HG03354 (cell line): ENCODE measurements around the gene DDAH2.

Experiments used
- ATAC-seq: cut with Tn5 transposase; IDR thresholded peaks from one replicate; pipeline ENCODE4 v1.9.1; 2021; ENCODE audit warnings: mild to moderate bottlenecking; ENCODE audit not compliant: unreplicated experiment, poor library complexity, severe bottlenecking

The DDAH2 gene, protein sequence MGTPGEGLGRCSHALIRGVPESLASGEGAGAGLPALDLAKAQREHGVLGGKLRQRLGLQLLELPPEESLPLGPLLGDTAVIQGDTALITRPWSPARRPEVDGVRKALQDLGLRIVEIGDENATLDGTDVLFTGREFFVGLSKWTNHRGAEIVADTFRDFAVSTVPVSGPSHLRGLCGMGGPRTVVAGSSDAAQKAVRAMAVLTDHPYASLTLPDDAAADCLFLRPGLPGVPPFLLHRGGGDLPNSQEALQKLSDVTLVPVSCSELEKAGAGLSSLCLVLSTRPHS

DNA sequence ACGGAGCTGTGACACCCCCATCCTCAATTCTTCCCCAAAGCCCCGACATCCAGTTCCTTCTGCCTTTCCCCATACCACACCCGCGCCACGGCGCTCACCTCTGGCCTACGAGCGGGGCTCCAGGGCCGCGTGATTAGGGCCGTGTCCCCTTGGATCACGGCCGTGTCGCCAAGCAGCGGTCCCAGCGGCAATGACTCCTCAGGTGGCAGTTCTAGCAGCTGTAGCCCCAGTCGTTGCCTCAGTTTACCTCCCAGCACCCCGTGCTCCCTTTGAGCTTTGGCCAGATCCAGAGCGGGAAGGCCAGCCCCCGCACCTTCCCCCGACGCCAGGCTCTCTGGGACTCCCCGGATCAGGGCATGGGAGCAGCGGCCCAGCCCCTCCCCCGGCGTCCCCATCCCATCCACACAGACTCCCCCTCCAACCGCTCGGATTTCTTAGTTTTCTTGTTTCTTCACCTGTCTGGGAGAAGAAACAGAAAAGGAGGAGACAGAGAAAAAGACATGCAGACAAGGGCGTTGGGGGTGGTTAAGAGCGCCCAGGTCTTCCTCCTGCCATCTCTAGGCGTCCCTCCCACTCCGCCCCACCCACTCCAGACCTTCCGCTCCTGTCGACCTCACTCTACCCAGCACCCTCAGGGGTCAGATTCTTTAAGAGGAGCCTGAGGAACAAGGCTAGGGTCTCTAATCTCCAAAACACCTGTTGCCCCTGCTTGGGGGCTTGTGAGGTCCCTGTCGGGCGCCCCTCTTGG is at the start of gene DDAH2:
Gene DDAH2, minus strand, starts transcription at position 533 of the 748 bp plus-strand sequence. Its CDS starts 138 bp downstream, at position 395.
- ATAC-seq: no peak

DNA sequence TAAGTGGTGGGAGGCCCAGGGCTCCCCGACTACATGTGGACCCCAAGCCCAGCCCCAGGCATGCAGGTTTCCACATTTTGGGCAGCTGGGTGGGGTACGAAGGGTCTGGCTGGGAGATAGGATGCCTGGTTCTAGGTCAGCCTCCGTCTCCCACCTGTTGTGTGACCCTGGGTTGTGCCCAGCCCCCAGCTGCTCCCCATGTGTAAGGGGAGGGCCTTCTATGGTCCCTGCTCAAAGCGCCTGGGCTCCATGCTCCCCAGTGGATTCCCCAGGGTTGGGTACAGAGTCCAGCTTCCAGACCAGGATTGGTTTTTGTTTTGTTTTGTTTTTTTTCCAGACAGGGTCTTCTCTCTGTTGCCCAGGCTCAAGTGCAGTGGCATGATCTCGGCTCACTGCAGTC is 49.1 kb upstream of the DDAH2 start:
- no peak for ATAC-seq

DNA sequence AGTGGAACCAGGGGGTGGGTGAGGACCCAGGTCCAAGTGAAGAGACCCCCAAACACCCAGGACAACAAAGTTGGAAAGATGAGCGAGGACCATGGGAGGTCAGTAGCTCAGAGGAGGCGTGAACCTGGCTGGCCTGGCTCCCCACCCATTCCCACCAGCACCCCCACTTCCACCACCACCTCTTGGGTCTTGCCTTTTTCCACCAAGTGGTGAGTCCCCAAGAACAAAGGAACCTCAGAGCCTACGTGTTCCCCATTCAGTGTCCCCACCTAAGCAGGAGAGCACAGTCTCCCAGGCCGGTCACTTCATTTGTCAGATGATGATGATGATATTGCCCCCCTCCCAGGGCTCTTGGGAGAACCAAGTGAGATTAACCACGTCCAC is 48.6 kb upstream of the DDAH2 start:
- no peak for ATAC-seq

DNA sequence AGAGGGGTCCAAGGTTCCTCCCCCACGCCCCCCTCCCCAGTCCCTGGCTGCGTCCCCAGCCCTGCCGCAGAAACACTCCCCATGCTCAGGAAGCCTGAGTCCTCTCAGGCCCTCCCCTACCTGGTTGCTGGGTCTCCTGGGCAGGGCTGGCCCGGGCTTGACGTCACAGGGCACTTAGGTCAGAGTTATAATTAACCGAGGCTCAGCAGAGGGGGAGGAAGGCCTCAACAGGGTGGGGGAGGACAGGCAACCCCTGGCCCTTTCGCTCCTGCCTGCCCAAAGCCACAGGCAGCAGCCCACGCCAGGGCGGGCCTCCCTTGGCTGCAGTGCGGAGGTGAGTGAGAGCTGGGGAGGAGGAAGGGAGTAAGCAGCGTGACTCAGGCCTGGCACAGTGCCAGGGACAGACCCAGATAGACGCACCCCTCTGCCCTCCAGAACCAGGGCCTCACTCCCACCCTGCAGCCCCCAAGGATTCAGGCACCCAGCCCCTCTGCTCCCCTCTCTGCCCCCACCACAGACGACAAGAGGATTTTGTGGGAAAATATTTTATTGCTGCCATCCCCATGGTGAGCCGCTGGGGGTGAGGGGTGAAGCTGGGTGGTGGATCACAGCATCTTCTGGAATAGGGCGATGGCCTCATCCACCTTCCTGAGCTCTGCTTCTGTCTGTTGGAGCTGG is 48.0 kb upstream of the DDAH2 start, which contains the start of gene VWA7:
Gene VWA7, minus strand, starts transcription at position 340 of the 678 bp plus-strand sequence. CDS start 549 bp downstream, outside the sequence.
- peak; percentile 60 for ATAC-seq

DNA sequence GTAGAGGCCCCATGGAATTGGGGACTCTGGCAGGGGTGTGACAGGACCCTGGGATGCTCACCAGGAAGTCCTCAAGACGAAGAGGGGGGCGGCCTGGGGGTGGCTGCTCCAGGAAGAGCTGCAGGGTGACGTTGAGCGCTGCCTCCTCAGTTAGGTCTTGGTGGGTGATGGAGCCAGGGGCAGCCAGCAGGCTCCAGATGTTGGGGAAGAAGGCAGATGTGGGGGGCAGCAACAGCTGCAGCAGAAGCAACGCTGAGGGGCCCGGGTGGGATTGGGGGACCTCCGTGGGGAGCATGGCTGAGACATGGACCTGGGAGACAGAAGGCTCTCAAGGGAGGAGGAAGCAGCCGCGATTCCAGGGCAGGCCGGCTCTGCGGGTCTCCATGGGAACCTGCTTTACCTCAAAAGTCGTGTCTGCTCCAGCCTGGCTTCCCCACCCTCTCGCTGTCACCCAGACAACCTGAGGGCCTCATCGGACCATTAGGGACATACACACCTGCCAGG is 47.4 kb upstream of the DDAH2 start:
- no peak for ATAC-seq

DNA sequence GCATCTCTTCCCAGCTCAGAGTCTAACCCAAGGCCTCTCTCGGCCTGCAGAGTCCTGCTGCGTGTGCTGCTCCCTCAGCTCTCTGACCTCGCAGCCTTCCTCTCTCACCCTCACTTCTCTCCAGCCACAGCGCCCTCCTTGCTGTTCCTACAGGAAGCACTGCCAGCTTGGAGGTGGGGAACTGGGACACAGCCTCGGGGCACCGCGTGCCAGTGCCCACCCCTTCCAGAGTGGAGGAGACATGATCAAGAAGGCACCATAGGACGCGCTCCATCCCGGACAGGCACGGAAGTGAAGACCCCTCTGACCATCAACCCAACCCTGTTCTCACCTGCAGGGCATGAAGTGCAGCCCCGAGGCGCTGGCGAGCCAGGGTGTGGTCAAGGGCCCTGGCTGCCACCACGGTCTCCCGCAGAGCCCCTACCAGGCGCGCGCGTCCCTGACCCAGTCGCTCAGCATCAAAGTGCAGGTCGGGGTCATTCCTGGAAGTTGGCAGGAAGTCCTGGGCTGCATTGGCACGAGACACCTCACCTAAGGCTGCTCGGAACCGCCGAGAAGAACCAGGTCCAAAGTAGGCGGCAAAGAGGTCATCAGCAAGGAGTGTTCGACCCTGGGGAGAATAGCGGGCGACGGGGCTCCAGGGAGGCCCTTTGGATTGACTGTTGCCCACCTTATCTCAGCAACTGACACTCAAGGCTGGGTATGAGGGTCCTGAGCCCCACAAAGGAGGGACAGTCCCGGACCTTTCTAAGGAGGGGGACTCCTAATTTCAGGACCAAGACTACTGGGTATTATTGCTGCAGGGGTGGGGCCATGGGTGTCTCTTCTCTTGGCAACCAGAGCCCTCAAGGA is 46.8 kb upstream of the DDAH2 start:
- no peak for ATAC-seq

DNA sequence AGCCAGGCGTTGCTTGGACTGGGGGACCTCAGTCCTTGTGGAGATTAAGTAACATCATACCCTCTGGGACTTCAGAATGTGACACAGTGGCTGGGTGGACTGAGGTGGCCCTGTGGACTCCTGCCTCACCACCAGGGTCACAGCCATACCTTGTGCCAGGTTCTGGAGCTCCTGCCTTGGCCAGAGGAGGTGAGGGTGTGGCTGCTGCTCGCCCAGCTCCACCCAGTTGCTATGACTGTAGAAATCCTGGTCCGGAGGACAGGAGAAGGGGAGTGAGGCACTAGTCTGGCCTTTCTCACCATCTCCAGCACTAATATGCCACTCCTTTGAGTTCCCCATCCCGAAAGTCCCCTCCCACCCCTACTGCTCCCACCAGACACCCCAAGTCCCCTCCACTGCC is 46.1 kb upstream of the DDAH2 start:
- ATAC-seq: no peak

DNA sequence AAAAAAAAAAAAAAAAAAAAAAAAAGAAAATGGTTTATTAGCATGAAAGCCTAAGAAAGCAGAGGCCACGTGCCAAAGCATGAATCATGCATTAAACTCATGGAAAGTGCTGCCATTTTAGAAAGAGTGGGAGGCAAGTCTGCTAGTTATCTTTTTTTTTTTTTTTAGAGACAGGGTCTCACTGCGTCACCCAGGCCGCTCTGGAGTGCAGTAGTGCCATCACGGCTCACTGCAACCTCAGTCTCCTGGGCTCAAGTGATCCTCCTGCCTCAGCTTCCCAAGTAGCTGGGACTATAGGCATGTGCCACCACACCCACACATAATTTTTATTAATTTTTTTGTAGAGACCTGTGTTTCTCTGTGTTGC is 42.9 kb upstream of the DDAH2 start:
- no peak for ATAC-seq

DNA sequence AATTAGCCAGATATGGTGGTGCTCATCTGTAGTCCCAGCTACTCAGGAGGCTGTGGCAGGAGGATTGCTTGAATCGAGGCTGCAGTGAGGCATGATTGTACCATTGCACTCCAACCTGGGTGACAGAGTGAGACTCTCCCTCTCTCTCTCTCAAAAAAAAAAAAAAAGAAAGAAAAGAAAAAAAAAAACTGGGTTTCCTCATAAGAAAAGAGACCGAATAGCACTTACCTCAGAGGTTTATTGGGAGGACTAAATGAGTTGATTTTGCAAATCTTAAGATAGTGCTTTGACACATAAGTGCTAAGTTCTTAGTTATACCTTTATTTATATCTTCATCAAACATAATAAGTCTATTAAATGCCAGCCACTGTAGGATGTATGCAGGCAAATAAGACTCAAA is 41.8 kb upstream of the DDAH2 start:
- no peak for ATAC-seq

DNA sequence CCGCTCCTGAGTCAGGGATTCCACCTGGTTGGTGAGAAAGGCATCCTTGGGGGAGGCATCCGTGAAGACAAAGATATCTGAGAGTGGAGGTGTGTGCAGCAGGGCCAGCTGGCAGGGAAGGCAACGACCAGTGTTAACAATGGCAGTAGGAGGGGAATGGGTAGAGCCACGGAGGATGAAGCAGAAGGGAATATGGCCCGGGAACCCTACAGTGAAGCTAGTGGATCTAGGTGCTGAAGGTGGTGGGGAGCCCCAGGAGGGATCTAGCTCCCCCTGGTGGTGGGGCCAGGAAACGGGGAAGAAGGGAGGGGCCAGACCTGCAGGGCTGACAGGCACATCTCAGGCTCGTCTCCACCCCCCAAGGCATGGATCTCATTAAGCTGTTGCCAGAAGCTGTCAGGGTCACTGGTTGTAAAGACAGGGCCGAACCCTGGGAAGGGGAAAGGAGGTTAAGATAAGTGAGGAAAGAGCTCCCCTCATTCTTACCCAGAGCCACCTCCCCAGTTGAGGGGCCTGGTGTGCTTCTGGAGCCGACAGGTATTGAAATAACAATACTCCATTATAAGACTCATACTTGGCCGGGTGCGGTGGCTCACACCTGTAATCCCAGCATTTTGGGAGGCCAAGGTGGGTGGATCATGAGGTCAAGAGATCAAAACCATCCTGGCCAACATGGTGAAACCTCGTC is 40.7 kb upstream of the DDAH2 start:
- ATAC-seq: no peak

DNA sequence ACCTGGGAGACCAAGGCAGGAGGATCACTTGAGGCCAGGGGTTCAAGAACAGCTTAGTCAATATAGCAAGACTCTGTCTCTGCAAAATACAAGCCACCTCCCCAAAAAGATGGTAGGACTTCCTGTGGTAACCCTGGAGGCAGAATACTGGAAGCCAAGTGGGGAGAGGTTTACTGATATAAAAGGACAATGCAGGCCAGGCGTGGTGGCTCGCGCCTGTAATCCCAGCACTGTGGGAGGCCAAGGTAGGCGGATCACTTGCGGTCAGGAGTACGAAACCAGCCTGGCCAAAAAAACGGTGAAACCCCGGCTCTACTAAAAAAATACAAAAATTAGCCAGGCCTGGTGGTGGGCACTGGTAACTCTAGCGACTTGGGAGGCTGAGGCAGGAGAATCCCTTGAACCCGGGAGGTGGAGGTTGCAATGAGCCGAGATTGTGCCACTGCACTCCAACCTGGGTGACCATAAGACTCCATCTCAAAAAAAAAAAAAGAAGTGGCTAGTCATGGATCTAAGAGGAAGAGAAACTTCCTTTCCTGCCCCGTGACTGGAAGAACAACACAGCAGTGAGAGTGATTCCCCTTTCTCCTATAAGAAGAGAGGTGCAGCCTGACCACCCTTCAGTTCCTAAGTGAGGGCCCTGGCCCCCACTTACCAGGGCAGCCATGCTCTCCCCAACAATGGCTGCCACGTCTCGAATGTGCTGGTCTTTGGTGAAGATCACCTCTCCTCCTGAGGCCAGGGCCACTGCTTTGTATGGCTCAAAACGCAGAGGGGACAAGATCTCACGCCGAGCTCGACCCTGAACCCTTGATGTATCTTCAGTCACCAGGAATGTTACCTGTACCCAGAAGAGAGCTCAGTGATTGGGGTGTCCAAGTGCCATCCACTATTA is 39.5 kb upstream of the DDAH2 start:
- ATAC-seq: no peak

DNA sequence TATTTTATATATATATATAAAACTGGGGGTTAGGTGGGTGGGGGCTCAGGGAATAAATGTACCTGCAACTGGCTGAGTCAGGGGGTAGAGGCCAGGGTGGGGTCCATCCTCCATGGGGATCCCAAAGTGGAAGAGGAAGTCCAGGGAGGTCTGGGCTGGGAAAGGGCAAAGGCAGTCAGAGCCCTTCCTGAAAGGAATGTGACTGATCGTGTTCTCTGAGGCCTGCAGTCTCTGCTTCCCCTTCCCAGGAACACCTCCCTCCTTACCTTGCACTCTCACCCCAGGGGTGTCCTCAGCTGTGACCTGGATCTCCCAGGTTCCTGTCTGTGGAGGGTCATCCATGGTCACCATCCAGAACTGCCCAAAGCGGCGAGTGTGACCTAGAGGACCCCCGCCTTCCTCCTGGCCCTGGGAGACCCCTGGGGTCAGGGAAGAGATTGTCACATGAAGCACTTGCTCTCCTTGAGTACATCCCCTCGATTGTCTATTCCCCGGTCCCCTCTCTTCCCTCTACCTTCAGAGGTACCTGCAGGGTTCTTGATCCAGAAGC is 38.1 kb upstream of the DDAH2 start:
- no peak for ATAC-seq

DNA sequence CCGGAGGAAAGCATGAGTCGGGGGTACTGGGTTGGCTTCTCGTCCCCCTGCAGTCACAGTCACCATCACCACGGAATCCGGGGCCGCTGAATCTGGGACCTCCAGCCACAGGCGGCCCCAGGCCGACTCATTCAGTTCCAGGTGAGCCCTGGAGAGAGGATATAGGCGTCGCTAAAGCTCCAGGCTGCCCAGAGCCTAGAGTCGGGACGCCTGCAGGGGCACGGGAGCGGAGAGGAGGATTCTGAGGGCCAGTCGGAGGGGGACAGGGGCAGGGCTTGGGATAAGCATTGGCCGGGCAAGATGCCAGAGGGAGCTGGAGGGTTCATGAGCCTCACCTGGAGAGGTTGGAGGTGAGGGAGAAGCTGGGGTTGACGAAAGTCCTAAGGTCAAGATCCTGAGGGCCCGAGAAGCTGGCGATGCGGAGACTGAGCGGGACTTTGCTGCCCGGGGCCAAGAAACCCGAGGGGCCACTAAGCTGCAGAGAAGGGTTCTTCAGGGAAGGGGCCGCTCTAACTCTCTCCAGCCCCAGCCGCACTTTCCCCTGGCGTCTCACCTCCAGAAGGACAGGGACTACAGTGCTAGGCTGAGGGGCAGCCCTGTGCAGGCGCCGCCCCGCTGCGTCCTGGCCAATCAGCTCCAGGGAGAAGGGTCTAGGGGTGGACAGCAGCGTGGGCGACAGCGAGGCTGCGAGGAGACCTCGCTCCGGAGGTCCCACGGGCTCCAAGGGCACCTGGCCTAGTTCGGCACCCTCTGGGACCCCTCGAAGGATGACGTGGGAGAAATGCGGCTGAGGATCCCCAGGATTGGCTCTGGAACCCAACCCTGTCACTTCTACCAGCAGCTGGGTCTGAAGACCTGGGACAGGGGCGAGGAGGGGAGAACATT is 37.1 kb upstream of the DDAH2 start:
- no peak for ATAC-seq

DNA sequence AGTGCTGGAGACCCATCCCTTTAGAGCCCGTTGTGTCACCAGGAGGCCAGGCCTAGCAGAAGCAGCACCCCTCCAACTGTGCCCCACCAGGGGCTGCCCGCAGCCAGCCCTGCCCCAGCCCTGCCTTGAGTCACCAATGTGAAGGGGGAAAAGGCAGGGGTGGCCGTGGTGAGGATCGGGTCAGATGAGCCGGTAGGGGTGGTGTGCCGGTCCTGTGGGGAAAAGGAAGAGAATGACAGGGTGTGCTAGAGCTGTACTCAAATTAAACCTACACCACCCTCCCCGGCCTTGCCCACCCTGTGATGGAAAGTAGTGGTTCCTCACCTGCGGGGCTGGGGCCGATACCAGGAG is 36.4 kb upstream of the DDAH2 start:
- ATAC-seq: no peak

DNA sequence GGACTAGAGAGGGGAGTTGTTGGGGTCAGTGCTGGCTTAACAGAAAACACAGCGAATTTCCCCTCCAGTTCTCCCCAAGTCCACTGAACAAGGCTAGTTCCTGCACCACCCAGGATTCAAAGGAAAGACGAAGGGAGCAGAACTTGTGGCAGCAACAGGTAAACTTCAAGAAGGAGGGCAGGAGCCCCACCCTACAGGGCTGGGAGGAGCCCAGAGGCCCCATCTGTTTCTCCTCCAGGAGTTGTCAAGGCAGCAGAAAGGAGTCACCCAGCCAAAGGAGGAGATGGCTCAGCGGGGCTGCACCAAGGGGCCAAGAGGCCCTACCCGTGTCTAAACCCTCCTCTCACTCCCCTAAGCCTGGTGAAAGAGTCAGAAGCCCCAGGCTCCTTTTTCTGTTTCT is 35.1 kb upstream of the DDAH2 start:
- ATAC-seq: no peak

DNA sequence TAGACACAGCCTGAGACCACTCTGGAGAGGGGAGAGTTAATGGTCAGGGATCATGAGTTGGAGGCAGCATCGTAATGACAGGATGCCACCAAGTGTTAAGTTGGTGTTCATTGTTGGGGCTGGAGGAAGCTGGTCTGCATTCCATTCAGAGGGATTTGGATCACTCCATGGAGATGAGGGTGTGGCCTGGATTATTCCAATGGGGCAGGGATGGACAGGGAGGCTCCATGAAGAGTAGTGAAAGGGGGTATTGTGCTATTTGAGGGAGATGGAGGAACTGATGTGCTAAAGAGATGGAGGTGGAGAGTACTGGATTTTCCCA is 34.5 kb upstream of the DDAH2 start:
- ATAC-seq: no peak

DNA sequence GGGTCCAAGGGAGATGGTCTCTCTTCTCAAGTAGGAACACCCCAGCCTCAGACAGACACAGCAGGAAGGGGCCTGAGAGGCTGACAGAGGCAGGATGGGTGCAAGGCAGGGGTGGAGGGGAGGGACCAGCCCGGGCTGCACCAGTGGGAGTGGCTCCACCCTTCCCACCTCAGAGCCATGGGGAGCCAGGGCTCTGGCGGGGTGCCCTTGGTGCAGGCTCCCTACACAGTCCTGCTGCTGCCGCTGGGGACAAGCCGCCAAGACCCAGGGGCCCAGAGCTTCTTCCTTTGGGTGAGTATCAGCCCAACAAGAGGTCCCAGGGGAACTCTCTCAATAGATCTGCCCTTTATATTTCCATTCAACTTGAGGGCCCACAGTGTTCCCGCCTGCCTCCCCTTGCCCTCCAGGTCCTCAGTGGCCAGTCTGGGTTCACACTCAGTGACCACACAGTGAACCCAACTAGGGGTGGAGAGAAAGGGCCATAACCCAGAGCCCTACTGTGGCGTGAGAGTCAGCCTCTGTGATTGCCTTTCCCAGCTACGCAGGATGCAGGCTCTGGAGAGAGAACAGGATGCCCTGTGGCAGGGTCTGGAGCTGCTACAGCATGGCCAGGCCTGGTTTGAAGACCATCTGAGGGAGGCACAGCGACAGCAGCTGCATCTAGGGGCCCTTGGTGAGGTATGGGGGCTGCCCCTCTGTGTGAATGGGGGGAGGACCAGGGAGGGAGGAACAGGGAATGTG is 33.9 kb upstream of the DDAH2 start:
- no peak for ATAC-seq
